HepG2 (cell line): ENCODE data around the gene EHD4. TPM values are rescaled to one million over a fixed set of nuclear protein-coding genes. Genes with fewer than 3 reads are reported as not detected.

Experiments
- ATAC-seq: fragments of 200-7000 bp; cut with Tn5 transposase; 3 replicates; pipeline ENCODE4 v1.9.1; 2020; ENCODE audit warnings: mild to moderate bottlenecking, moderate library complexity
- BruUV-seq: library from RNA; stranded (reverse); fragments of 400-500 nt; replicated peaks from 2 replicates; lab custom pipeline; 2021; lab: Mats Ljungman, UMichigan
- CTCF ChIA-PET: fragments of 300-600 bp; formaldehyde crosslinking; extraction: SDS; loops from one replicate; lab custom pipeline; 2021; ENCODE audit warnings: low total read pairs, inconsistent platforms, low intra/inter-chr PET ratio; lab: Yijun Ruan, JAX
- POLR2A ChIA-PET: fragments of 350-600 bp; sonication (Branson Sonifier 250); formaldehyde crosslinking; loops from one replicate; lab custom pipeline; 2020; ENCODE audit warnings: antibody characterized with exemption, inconsistent platforms; lab: Yijun Ruan, JAX
- DNase-seq: peaks from one replicate; pipeline ENCODE4 v3.0.0-alpha.2; 2015; ENCODE audit warnings: low spot score
- FAIRE-seq: peaks from 3 replicates; lab custom pipeline; 2011; peaks lifted over from hg19 to GRCh38; lab: Jason Lieb, UNC
- H2AFZ ChIP-seq: one replicate; pipeline ENCODE4 v1.6.1; 2011; ENCODE audit warnings: low read length, inconsistent platforms
- H3K27ac ChIP-seq: fragments of 300-600 bp; 3 replicates; pipeline ENCODE4 v1.8.0; 2011; ENCODE audit warnings: mixed run types, mild to moderate bottlenecking, mixed read lengths, low read length, inconsistent platforms; ENCODE audit not compliant: insufficient read depth; ENCODE audit errors: extremely low read length
- H3K27me3 ChIP-seq, 2 experiments: fragments of 200-600 bp in 1 of 2; 2 replicates in 1 of 2; 3 replicates in 1 of 2; pipeline versions ENCODE4 v1.6.0 to v1.8.0; 2011; ENCODE audit warnings: low read length in 2 of 2, mild to moderate bottlenecking in 2 of 2, moderate library complexity in 2 of 2, inconsistent platforms in 1 of 2; ENCODE audit not compliant: insufficient read depth in 2 of 2, control insufficient read depth in 1 of 2
- H3K36me3 ChIP-seq, 2 experiments: fragments of 200-600 bp in 1 of 2; replicated peaks in 1 of 2; 2 replicates in 1 of 2; 3 replicates in 1 of 2; pipeline versions ENCODE4 v1.5.1 to v1.8.0; 2011; ENCODE audit warnings: low read length in 2 of 2, inconsistent platforms in 1 of 2; ENCODE audit not compliant: insufficient read depth in 2 of 2, control insufficient read depth in 1 of 2
- H3K4me1 ChIP-seq: 2 replicates; pipeline ENCODE4 v1.5.1; 2012; ENCODE audit warnings: low read length, inconsistent platforms; ENCODE audit not compliant: insufficient read depth
- H3K4me2 ChIP-seq: 2 replicates; pipeline ENCODE4 v1.6.0; 2011; ENCODE audit warnings: low read depth, low read length, inconsistent platforms
- H3K4me3 ChIP-seq, 3 experiments: fragments of 200-600 bp in 1 of 3; sonication (generic), shearing (Covaris generic) in 1 of 3; replicated peaks in 1 of 3; 2 replicates each; pipeline ENCODE4 v1.5.1; 2011 to 2016; ENCODE audit warnings: low read length in 3 of 3, inconsistent platforms in 2 of 3, low read depth in 2 of 3, mild to moderate bottlenecking in 2 of 3, control low read depth in 1 of 3, mixed read lengths in 1 of 3; ENCODE audit not compliant: insufficient read depth in 1 of 3
- H3K79me2 ChIP-seq: one replicate; pipeline ENCODE4 v1.6.1; 2011; ENCODE audit warnings: low read length, inconsistent platforms; ENCODE audit not compliant: insufficient read depth
- H3K9ac ChIP-seq: 2 replicates; pipeline ENCODE4 v1.6.0; 2011; ENCODE audit warnings: mild to moderate bottlenecking, low read depth, low read length, inconsistent platforms; ENCODE audit not compliant: insufficient read depth
- H3K9me3 ChIP-seq: 2 replicates; pipeline ENCODE4 v1.5.1; 2012; ENCODE audit warnings: mild to moderate bottlenecking, low read length
- H4K20me1 ChIP-seq: 2 replicates; pipeline ENCODE4 v1.6.0; 2011; ENCODE audit warnings: inconsistent platforms, mild to moderate bottlenecking, low read length, moderate library complexity; ENCODE audit not compliant: insufficient read depth
- FOSL2 ChIP-seq: sonication (generic); formaldehyde crosslinking; IDR thresholded peaks from 2 replicates; pipeline ENCODE4 v1.4.0; 2020; ENCODE audit warnings: missing genetic modification reagents
- FOXK1 ChIP-seq: sonication (generic); formaldehyde crosslinking; IDR thresholded peaks from 2 replicates; pipeline ENCODE4 v1.4.0; 2020; ENCODE audit warnings: low read depth, missing genetic modification reagents, borderline replicate concordance
- HOXA5 ChIP-seq: sonication (generic); formaldehyde crosslinking; IDR thresholded peaks from 2 replicates; pipeline ENCODE4 v1.4.0; 2020; ENCODE audit warnings: missing genetic modification reagents
- JUN ChIP-seq: sonication (generic); formaldehyde crosslinking; IDR thresholded peaks from 2 replicates; pipeline ENCODE4 v1.4.0; 2020; ENCODE audit warnings: mild to moderate bottlenecking, missing genetic modification reagents
- ZMYM3 ChIP-seq: sonication (generic); formaldehyde crosslinking; IDR thresholded peaks from 2 replicates; pipeline ENCODE4 v1.5.1; 2020; ENCODE audit warnings: mild to moderate bottlenecking, missing genetic modification reagents
- ZNF703 ChIP-seq: sonication (generic); formaldehyde crosslinking; IDR thresholded peaks from 2 replicates; pipeline ENCODE4 v1.5.1; 2020; ENCODE audit warnings: missing genetic modification reagents, mild to moderate bottlenecking, moderate library complexity, borderline replicate concordance
- WGBS: methylation state at CpG from one replicate; pipeline ENCODE4 v1.1.6; 2017; ENCODE audit warnings: low lambda C conversion rate; 5-methylcytosine and 5-hydroxymethylcytosine counted together
- in situ Hi-C: cut with HindIII; loops from 2 replicates; pipeline ENCODE4 v1.10.0; 2017; ENCODE audit warnings: low pct_unique_long_range_greater_than_20kb; ENCODE audit not compliant: extremely low pct_ligation_motif_present
- intact Hi-C: fragments of 100-400 bp; cut with micrococcal nuclease; formaldehyde crosslinking; loops from one replicate; pipeline ENCODE4 v1.10.0; 2022; ENCODE audit not compliant: unreplicated experiment
- polyA plus RNA-seq, 8 experiments: library from polyadenylated mRNA; depleted of rRNA in 3 of 8; stranded (reverse) in 7 of 8; unstranded in 1 of 8; fragments of >200 nt; fragmentation: Illumina TruSeq in 4 of 8; extraction: Trizol in 4 of 8; gene quantifications; 2 replicates each; pipeline versions ENCODE4 v1.2.1 to v1.2.3, GENCODE V29; 2011 to 2016; ENCODE audit warnings: low read depth in 4 of 8, missing spikeins in 1 of 8, mixed read lengths in 1 of 8; ENCODE audit not compliant: insufficient read depth in 1 of 8
- total RNA-seq, 5 experiments: library from RNA; depleted of rRNA; stranded (reverse); fragments of >200 nt; fragmentation: Illumina TruSeq; extraction: Trizol; gene quantifications; 2 replicates each; pipeline ENCODE4 v1.2.3, GENCODE V29; 2016; ENCODE audit warnings: low read depth in 1 of 5
- TF ChIP-seq, protein P1 (sequence below), 2 experiments: sonication (generic) in 1 of 2; formaldehyde crosslinking in 1 of 2; IDR thresholded peaks; 2 replicates each; pipeline versions ENCODE4 v1.6.1 to v1.9.0; 2014 to 2022; ENCODE audit warnings: antibody characterized with exemption in 1 of 2, borderline replicate concordance in 1 of 2, inconsistent platforms in 1 of 2, low read depth in 1 of 2, missing genetic modification reagents in 1 of 2
- TF ChIP-seq, protein P2 (sequence below): sonication (generic); formaldehyde crosslinking; conservative IDR thresholded peaks from 2 replicates; pipeline ENCODE4 v1.4.0; 2020; ENCODE audit warnings: missing genetic modification reagents
- TF ChIP-seq, protein P3 (sequence below): sonication (generic); formaldehyde crosslinking; IDR thresholded peaks from 2 replicates; pipeline ENCODE4 v1.8.0; 2022; ENCODE audit warnings: mild to moderate bottlenecking, missing genetic modification reagents, moderate library complexity
- TF ChIP-seq, protein P4 (sequence below): sonication (generic); formaldehyde crosslinking; IDR thresholded peaks from 2 replicates; pipeline ENCODE4 v1.8.0; 2022; ENCODE audit warnings: missing genetic modification reagents, low read depth, mild to moderate bottlenecking, borderline replicate concordance

The EHD4 gene
- total and polyA plus RNA-seq, 2 of the 13 experiments (the other 11 are each of a cell fraction or from before 2014, with no cell fraction given): 3.1 to 4.8 TPM

DNA sequence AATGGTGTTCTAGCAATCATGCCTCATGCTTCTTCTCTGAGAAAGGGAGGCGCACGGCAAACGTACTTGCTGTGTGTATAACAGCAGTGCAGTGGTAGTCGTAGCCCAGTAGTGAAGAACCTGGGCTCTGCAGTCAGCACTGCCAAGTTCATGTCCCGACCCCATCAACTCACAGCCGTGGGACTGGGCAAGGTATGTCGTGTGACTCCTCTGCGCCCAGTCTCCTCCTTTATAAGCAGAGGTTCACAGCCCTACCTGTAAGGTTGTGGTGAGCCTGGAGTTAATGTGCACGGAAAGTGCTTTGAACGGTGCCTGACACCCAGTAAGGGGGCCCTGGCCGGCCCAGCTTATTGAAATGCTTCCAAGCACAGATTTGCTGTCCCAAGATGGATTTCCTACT is 26.6 kb downstream of the EHD4 start:
- Histone ChIP-seq H3K4me1 (peaks cover 16% of the 10 kb centered on the region), H3K4me2 (no peak overlapping the region), H4K20me1 (no peaks in the 10 kb centered on the region), H3K27ac (no peak overlapping the region), H3K4me3 (no peak overlapping the region), H3K27me3 (no peaks in the 10 kb centered on the region), H3K79me2 (no peaks in the 10 kb centered on the region), H2AFZ (no peak overlapping the region), H3K9me3 (no peaks in the 10 kb centered on the region), H3K9ac (no peak overlapping the region), H3K36me3 (peaks cover 0 to 3% of the 10 kb centered on the region in 2 experiments; a peak in 2 of 5 replicates)
- FAIRE-seq (no peak), DNase-seq (no peak), ATAC-seq (no peak)
- BruUV-seq: no TSS peak
- 90% methylated on average over 8 of the region's 11 CpGs for WGBS
- intact Hi-C loops: no loop called here
- in situ Hi-C loops: no loop called here
- POLR2A ChIA-PET: no interaction called here
- CTCF ChIA-PET: no interaction called here
- no peak for TF ChIP-seq ZNF703 (CRISPR knock-in tag)
- no peak for TF ChIP-seq JUN (CRISPR knock-in tag)
- no peak for TF ChIP-seq FOSL2
- TF ChIP-seq, protein P1, sequence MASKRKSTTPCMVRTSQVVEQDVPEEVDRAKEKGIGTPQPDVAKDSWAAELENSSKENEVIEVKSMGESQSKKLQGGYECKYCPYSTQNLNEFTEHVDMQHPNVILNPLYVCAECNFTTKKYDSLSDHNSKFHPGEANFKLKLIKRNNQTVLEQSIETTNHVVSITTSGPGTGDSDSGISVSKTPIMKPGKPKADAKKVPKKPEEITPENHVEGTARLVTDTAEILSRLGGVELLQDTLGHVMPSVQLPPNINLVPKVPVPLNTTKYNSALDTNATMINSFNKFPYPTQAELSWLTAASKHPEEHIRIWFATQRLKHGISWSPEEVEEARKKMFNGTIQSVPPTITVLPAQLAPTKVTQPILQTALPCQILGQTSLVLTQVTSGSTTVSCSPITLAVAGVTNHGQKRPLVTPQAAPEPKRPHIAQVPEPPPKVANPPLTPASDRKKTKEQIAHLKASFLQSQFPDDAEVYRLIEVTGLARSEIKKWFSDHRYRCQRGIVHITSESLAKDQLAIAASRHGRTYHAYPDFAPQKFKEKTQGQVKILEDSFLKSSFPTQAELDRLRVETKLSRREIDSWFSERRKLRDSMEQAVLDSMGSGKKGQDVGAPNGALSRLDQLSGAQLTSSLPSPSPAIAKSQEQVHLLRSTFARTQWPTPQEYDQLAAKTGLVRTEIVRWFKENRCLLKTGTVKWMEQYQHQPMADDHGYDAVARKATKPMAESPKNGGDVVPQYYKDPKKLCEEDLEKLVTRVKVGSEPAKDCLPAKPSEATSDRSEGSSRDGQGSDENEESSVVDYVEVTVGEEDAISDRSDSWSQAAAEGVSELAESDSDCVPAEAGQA (IDR thresholded peaks at IDR 0.05; ENCODE audit: low read depth): no peak
- TF ChIP-seq, protein P1 (CRISPR knock-in tag; IDR thresholded peaks at IDR 0.05; ENCODE audit: borderline replicate concordance): no peak
- TF ChIP-seq FOXK1 (CRISPR knock-in tag): no peak
- TF ChIP-seq, protein P2, sequence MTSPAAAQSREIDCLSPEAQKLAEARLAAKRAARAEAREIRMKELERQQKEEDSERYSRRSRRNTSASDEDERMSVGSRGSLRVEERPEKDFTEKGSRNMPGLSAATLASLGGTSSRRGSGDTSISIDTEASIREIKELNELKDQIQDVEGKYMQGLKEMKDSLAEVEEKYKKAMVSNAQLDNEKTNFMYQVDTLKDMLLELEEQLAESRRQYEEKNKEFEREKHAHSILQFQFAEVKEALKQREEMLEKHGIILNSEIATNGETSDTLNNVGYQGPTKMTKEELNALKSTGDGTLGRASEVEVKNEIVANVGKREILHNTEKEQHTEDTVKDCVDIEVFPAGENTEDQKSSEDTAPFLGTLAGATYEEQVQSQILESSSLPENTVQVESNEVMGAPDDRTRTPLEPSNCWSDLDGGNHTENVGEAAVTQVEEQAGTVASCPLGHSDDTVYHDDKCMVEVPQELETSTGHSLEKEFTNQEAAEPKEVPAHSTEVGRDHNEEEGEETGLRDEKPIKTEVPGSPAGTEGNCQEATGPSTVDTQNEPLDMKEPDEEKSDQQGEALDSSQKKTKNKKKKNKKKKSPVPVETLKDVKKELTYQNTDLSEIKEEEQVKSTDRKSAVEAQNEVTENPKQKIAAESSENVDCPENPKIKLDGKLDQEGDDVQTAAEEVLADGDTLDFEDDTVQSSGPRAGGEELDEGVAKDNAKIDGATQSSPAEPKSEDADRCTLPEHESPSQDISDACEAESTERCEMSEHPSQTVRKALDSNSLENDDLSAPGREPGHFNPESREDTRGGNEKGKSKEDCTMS (CRISPR knock-in tag): no peak
- no peak for TF ChIP-seq HOXA5 (CRISPR knock-in tag)
- TF ChIP-seq, protein P3, sequence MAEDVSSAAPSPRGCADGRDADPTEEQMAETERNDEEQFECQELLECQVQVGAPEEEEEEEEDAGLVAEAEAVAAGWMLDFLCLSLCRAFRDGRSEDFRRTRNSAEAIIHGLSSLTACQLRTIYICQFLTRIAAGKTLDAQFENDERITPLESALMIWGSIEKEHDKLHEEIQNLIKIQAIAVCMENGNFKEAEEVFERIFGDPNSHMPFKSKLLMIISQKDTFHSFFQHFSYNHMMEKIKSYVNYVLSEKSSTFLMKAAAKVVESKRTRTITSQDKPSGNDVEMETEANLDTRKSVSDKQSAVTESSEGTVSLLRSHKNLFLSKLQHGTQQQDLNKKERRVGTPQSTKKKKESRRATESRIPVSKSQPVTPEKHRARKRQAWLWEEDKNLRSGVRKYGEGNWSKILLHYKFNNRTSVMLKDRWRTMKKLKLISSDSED (CRISPR knock-in tag): no peak
- TF ChIP-seq, protein P4, sequence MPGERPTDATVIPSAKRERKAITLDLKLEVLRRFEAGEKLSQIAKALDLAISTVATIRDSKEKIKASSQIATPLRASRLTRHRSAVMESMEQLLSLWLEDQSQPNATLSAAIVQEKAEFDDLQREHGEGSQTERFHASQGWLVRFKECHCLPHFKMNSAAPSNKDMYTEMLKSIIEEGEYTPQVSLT (CRISPR knock-in tag): no peak
- TF ChIP-seq ZMYM3: no peak
